GM10266 (cell line): ENCODE results near the gene TBRG4.

Source experiments
- DNase-seq: peaks from one replicate; pipeline ENCODE4 v3.0.0; 2012; ENCODE audit errors: extremely low spot score
- CTCF ChIP-seq: IDR thresholded peaks from 2 replicates; pipeline ENCODE4 v1.5.1; 2012; ENCODE audit warnings: mild to moderate bottlenecking, low read depth; ENCODE audit not compliant: control insufficient read depth, insufficient read depth; ENCODE audit errors: missing control alignments

TBRG4 gene

DNA sequence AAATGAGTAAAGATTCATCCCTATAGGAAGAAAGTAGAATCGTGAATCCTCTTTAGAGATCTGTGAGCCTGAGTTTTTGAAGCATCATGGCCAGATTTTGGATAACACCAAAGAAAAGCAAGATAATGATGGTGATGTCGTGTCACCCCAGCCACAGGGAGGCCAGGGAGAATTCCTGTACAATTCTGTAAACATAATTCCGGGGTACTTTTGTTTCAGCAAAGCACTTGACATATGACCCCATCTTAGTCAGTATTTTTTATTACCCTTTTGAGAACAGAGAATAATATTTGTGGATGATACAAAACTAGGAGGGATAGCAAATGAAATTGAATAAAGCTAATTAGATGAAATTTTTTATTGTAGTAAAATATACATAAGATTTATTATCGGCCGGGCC is 56.5 kb downstream of the TBRG4 start:
- DNase-seq: no peak

DNA sequence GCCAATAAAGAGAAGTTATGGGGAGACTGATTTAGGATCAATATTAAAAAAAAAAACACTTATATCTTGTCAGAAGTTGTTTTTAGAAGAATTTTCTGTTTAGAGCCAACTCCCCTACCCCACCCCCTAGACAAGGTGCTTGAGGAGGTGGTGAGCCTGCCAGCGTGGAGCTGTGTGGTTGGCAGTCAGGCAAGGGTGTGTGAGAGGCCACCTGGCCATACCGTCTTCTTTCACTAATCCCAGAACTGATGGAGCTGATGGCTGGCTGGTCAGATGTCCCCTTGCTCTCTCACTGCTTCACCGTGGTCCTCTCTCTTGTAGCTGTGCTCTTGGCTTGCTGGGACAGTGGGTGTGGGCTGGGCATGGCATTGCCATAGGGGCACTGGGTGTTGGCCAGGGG is 57.1 kb downstream of the TBRG4 start:
- no peak for TF ChIP-seq CTCF
- no peak for DNase-seq

More for the DNA sequence above, 56.5 kb downstream of the TBRG4 start:
- TF ChIP-seq CTCF: no peak

DNA sequence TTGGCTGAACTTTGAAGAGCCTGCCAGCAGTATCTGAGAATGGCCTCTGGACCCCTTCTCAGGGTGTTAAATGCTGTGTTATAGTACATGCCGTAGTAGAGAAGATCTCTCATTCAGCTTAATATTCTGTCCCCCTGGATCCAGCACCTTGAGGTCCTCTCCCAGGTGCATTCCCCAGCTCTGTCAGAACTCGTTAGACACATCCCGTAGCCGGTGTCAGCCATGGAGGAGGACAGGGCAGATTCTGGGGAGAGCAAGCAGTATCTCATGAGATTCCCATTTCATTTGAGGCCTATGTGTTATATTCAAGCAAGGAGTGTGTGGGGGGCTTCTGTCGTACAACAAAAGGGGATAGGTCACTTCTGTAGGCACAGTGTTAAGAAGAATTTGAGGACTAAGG is 57.6 kb downstream of the TBRG4 start:
- TF ChIP-seq CTCF: no peak
- no peak for DNase-seq

GRCh38 chr7:45053401-45053800 is 58.1 kb downstream of the TBRG4 start:
- no peak for DNase-seq

DNA sequence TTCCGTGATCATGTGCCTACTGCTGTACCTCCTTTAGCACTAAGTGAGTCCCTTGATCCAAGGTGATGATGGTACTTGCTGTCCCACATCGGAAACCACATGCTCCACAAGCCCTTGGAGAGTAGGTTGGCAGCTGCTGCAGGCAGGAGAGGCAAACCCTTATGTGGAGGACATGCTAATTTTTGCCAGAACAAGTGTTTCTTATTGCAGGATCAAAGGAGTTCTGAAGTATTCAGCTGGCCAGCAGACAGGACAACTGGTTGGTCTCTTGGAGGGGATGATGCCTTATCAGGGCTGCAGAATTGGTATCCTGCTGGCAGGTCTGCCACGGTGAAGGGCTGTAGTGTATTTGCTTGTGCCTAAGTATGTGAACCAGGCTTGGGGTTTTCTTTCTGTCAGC is 59.5 kb downstream of the TBRG4 start:
- no peak for TF ChIP-seq CTCF
- no peak for DNase-seq

More at GRCh38 chr7:45053401-45053800, 58.1 kb downstream of the TBRG4 start:
- TF ChIP-seq CTCF: no peak

GRCh38 chr7:45050198-45050597 is 61.3 kb downstream of the TBRG4 start:
- no peak for DNase-seq
- TF ChIP-seq CTCF: no peak
